Endometrium (tissue), 2 donors: ENCODE data around the gene HDAC2.
A peak's percentile ranks its signal among the peaks of the same experiment; 100 is the strongest.
"Not testable (repeated sequence)": the region's sequence is repeated elsewhere in the genome, so short reads cannot be mapped to it uniquely, and the experiment has no call there.

ENCODE experiments used
- FAIRE-seq: peaks from 2 replicates; lab custom pipeline; 2012; peaks lifted over from hg19 to GRCh38; lab: Jason Lieb, UNC
- donor health status: control.
- donor health status: control.

The HDAC2 gene

GRCh38 chr6:113971741-113972140 lies 793 bp upstream of the HDAC2 start:
- no peak for FAIRE-seq

GRCh38 chr6:113969888-113970804 lies 802 bp downstream of the HDAC2 start:
- FAIRE-seq = no peak

DNA sequence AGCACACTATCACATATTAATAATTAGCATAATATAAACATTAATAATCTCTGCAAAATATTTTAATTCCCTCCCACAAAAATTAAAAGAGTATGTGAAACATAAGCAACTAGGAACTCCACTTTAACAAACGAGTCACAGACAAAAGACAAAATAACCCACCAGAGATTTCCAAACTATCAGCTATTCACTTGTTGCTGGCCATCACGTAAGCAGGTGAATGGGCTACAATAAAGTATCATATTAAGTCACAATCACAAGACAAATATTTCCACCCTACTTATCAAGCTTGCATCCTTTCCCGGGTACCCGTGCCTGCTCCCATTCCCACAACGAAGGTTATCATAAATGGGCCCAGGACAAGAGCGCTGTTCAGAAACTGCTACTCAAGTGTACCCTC lies 2.5 kb downstream of the HDAC2 start:
- no peak for FAIRE-seq

DNA sequence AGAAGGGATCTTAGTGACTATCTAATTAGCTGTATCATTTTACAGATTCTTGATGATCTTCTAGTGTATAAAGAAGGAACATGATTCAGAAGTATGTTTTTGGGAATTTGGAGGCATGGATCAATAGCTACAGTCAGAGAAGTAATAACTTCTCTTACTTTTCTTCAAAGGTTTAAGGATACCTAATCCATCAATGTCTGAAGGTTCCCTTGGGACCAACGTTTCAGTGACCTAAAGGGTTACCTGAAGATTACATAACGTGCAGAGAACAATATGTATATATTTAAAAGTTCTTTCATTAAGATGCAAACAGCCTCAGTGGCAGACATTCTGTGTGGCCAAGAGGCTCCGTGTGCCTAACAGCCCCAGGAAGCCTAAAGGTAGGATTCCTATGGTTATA lies 3.2 kb downstream of the HDAC2 start:
- no peak for FAIRE-seq

DNA sequence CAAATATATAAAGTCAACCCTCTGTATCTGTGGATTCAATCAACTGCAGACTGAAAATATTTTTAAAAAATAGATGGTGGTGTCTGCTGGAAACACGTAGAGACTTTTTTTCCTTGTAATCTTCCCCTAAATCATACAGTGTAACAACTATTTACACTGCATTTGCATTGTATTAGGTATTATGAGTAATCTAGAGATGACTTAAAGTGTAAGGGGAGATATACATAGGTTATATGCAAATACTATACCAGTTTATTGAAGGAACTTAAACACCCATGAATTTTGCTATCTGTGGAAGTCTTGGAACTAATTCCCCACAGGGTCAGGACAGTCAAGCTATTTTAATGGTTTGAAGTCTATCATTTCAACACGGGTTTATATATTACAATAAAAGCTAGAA lies 10.2 kb downstream of the HDAC2 start:
- no peak for FAIRE-seq

GRCh38 chr6:113959235-113959634 lies 11.7 kb downstream of the HDAC2 start:
- no peak for FAIRE-seq

DNA sequence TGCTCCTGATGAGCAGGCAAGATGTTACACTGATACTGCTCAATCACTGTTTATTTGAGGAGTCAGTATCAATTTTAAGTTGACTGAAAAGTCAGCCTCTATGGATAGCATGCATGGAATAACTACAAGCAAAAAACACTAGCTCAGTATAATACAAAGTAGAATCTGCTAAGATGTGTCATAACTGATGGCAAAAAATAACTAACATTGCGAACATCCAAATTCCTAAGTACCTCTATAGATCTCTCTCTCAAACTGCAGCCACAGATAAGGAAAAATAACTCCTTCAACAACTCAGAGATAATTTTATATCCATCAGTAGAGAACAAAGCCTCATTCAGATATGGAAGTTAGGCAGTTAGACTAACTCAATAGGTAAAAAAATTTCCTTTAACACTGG lies 16.3 kb downstream of the HDAC2 start:
- FAIRE-seq = no peak

DNA sequence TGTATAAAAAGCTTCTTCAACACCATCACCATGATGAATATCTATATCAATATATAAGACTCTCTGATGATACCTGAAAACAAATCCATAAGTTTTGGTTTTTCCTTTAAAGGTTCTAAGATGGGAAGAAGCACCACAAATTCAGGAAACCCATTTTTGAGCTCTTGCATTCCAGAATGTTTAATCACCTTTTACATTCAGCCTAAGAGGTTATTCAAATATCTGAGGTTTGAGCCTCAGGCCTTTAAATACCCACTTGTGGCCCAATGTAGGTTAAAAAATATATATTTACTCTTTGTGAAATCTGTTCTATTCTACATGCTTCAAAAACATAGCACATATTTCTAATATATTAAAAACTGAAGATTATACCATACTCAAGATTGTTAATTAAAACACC lies 17.6 kb downstream of the HDAC2 start:
- no peak for FAIRE-seq

DNA sequence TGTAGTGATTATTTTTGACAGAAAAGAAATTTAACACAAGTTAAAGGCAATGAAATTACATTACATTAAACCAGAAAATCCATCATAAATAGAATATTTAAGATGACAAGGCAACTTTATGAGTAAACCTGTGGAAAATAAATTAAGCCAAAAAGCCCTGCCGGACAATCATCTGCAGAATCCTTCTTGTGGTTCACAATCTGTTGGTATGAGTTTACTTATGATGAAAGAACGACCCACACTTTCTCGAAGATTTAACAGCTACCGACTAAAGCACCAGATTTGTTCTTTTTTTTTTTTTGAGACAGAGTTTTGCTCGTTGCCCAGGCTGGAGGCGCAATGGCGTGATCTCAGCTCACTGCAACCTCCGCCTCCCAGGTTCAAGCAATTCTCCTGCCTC lies 21.4 kb downstream of the HDAC2 start:
- FAIRE-seq = no peak

DNA sequence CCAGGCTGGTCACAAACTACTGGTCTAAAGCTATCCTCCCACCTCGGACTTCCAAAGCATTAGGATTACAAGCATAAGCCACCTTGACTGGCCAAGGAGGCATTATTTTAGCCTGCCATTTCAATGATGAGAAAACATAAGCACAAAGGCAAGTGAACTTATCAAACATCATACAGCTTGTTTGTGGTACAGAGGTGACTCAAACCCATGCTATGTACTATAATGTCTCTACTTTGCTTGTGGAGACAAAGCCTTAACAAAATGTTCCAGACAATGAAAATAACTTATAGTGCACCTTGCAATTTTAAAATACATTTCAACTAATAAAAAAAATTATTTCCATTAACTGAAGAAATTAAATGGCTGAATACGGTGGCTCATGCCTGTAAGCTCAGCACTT lies 26.2 kb downstream of the HDAC2 start:
- FAIRE-seq = no peak

- no peak for FAIRE-seq
These were observed 31.1 kb downstream of the HDAC2 start for GRCh38 chr6:113939825-113940224.

GRCh38 chr6:113936093-113936934 lies 34.6 kb downstream of the HDAC2 start:
- peak; percentile 97 for FAIRE-seq

DNA sequence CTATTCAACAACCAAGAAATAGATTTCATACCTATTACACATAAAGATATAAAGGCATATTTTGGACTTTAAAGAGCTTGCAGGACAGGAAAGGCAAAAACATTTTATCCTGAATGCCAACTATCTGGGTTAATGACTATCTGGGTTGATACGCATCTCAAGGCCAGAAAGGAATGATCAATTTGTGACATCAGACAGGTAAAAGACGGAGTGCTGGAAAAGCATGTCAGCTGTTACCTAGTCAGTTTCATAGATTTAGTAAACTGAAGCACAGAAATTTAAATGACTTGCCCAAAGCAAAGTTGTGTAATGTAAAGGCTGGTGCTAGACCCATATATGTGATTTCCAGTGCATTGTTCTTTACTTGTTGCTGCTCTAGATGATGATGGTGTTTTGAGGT lies 36.8 kb downstream of the HDAC2 start:
- no peak for FAIRE-seq

DNA sequence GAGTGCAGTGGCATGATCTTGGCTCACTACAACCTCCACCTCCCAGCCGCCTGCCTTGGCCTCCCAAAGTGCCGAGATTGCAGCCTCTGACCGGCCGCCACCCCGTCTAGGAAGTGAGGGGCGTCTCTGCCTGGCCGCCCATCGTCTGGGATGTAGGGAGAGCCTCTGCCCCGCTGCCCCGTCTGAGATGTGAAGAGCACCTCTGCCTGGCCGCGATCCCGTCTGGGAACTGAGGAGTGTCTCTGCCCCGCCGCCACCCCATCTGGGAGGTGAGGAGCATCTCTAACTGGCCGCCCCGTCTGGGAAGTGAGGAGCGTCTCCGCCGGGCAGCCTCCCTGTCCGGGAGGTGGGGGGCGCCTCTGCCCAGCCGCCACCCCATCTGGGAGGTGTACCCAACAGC lies 39.0 kb downstream of the HDAC2 start:
- FAIRE-seq = not testable (repeated sequence)

- FAIRE-seq = no peak
These were observed 40.8 kb downstream of the HDAC2 start for GRCh38 chr6:113930183-113930582.

DNA sequence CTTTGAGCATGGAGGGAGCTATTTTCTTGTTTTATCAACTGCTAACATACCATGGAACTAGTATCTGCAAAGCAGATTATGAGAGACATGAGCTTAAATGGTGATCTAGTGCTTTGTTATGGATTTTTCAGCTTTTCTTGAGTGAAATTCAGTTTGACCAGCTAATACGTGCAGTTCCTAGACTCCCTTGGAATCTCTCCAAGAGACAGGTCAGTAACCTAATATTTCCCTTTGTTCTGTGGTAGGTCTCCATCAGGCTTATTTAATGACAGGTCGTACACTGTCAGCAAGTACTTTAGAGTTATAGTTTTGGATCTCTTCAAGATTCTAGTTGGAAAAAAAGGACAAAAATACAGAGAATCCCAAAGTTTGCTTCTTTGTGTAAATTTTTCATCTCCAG lies 43.9 kb downstream of the HDAC2 start:
- FAIRE-seq = no peak

- FAIRE-seq = no peak
These were observed 45.6 kb downstream of the HDAC2 start for GRCh38 chr6:113925378-113925777.

DNA sequence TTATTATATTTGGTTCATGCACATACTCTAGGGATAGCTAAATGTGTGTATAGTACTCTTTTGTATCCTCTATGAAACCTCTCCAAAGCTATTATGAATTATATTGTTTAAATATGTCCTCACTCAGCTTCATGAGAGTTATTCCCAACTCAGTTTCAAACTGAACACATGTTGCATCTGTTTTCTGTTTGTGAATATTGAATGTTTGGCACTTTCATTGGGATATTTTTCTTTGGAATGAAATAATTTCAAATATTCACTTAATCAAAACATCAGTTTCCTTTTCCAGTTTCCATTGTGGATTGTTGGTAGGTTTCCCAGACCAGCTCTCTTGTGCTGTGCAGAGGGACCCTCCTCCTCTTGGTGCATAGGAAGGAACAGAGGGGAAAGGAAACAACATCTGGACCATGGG lies 46.6 kb downstream of the HDAC2 start:
- no peak for FAIRE-seq

- peak; percentile 98 for FAIRE-seq
These were observed 47.4 kb downstream of the HDAC2 start for GRCh38 chr6:113923526-113923925.

- peak; percentile 51 for FAIRE-seq
These were observed 49.5 kb downstream of the HDAC2 start for GRCh38 chr6:113921299-113921904.

DNA sequence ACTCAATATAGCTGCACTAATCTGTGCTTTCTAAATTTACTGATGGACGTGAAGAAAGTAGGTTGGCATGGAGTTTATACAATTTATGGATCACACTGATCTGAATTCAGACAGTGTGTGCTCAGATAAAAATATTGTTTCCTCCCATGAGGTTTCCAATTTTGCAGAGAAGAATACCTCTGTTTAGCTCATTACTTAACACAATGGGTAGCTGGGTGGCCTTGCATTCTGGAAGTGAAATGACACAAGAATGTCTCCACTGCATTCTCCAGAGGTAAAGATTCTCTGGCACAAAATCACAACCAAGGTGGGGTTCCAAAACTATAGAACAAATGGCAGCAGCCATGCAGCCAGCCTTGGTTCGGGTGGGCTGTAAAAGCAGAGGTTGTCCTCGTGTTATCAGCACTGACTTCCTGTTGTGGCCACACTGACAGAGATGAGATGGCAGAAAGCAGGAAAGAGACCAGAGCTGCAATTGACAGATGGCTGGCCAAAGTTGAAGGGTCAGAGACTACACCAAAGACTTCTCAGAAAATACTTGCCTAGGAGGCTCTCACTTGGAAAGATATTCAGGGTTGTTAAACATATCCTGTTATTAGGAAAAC lies 50.2 kb downstream of the HDAC2 start:
- FAIRE-seq = peak; percentile 21

- not testable (repeated sequence) for FAIRE-seq
These were observed 60.7 kb downstream of the HDAC2 start for GRCh38 chr6:113910285-113910684.
